Hepatocyte (in vitro differentiated cells): ENCODE results near the gene MSI2. TPM values are rescaled to one million over a fixed set of nuclear protein-coding genes. Genes with fewer than 3 reads are reported as not detected.

Experiments
- DNase-seq: peaks from one replicate; pipeline ENCODE4 v3.0.0-alpha.2; 2016; ENCODE audit warnings: low spot score
- H2AFZ ChIP-seq: fragments of 200-600 bp; sonication (generic); 2 replicates; pipeline ENCODE4 v1.6.0; 2016; ENCODE audit warnings: antibody characterized with exemption, mild to moderate bottlenecking
- H3K27ac ChIP-seq: fragments of 200-600 bp; sonication (generic); 2 replicates; pipeline ENCODE4 v1.5.1; 2016; ENCODE audit warnings: mild to moderate bottlenecking
- H3K27me3 ChIP-seq: fragments of 200-600 bp; sonication (generic); 2 replicates; pipeline ENCODE4 v1.6.1; 2016
- H3K36me3 ChIP-seq: fragments of 200-600 bp; sonication (generic); replicated peaks from 2 replicates; pipeline ENCODE4 v1.5.1; 2016; ENCODE audit warnings: low read depth; ENCODE audit not compliant: insufficient read depth
- H3K4me1 ChIP-seq: fragments of 200-600 bp; sonication (generic); 2 replicates; pipeline ENCODE4 v1.5.1; 2016; ENCODE audit warnings: mild to moderate bottlenecking, moderate library complexity; ENCODE audit not compliant: insufficient read depth
- H3K4me2 ChIP-seq: fragments of 200-600 bp; sonication (generic); 2 replicates; pipeline ENCODE4 v1.6.0; 2016
- H3K4me3 ChIP-seq: fragments of 200-600 bp; sonication (generic); 2 replicates; pipeline ENCODE4 v1.5.1; 2016; ENCODE audit warnings: mild to moderate bottlenecking
- H3K79me2 ChIP-seq: fragments of 200-600 bp; sonication (generic); 2 replicates; pipeline ENCODE4 v1.6.0; 2017; ENCODE audit warnings: mild to moderate bottlenecking
- H3K9me2 ChIP-seq: fragments of 200-600 bp; sonication (generic); replicated peaks from 2 replicates; pipeline ENCODE4 v1.6.0; 2017; ENCODE audit warnings: mild to moderate bottlenecking; ENCODE audit not compliant: insufficient read depth
- H3K9me3 ChIP-seq: fragments of 200-600 bp; sonication (generic); 2 replicates; pipeline ENCODE4 v1.5.1; 2016; ENCODE audit warnings: low read depth, mild to moderate bottlenecking
- H4K20me1 ChIP-seq: fragments of 200-600 bp; sonication (generic); 2 replicates; pipeline ENCODE4 v1.6.0; 2016; ENCODE audit warnings: mild to moderate bottlenecking; ENCODE audit not compliant: insufficient read depth, poor library complexity, severe bottlenecking
- CTCF ChIP-seq: fragments of 200-600 bp; sonication (generic); IDR thresholded peaks from 2 replicates; pipeline ENCODE4 v1.5.1; 2016; ENCODE audit warnings: antibody characterized with exemption, mild to moderate bottlenecking; ENCODE audit not compliant: poor library complexity
- EZH2 ChIP-seq: fragments of 200-600 bp; sonication (generic); IDR thresholded peaks from 2 replicates; pipeline ENCODE4 v1.6.1; 2016; ENCODE audit warnings: antibody characterized with exemption, mild to moderate bottlenecking, borderline replicate concordance
- EZH2phosphoT487 ChIP-seq: fragments of 200-600 bp; sonication (generic); IDR thresholded peaks from one replicate; pipeline ENCODE4 v1.6.1; 2018; ENCODE audit warnings: antibody characterized with exemption, mild to moderate bottlenecking, low read depth, moderate library complexity; ENCODE audit not compliant: unreplicated experiment, severe bottlenecking
- WGBS: methylation state at CpG from one replicate; pipeline ENCODE4 v1.1.6; 2016; ENCODE audit warnings: low lambda C conversion rate; ENCODE audit errors: missing lambda C conversion rate; 5-methylcytosine and 5-hydroxymethylcytosine counted together
- polyA plus RNA-seq: library from polyadenylated mRNA; unstranded; fragments of >200 nt; fragmentation: Nextera tagmentation; extraction: Ambion mirVana; gene quantifications from 2 replicates; pipeline ENCODE4 v1.2.1, GENCODE V29; 2016
- total RNA-seq: library from RNA; depleted of rRNA; stranded (reverse); fragments of >200 nt; gene quantifications from 2 replicates; pipeline ENCODE4 v1.2.3, GENCODE V29; 2014

The MSI2 gene
- total and polyA plus RNA-seq, 2 experiments from 2014 or later, result 16.1 to 60.6 TPM

DNA sequence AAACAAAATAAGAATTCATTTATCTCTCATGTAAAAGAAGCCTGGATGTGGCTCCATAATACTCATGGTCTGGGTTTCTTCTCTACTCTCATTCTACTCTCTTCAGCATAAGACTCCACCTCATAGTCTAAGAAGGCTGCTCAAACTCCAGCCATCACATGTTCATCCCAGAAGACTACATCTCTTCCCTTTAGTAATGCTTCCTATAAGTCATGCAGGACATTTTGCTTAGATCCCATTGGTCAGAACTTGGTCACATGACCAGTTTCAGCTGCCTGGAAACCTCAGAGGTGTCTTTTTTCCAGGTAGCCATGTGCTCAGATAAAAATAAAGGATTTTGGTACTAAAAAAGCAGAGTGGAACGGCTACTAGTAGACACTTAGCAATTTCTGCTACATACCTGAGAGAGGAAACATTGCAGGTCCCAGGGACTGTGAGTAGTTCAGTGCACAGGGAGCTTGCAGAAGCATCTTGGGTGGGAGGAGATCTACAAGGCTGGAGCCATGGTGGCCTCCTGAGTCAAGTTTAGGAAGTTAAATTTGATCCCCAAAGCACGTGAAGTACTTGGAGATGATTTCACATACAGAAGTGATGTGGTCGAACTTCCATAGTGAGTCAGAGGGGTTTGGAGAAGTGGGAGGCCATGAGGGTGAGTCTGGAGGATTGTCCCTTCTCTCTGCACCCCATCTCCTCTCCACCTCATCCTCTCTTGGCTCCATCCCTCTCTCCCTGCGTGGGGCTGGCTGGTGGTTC, 378.6 kb downstream of the MSI2 start:
- H3K79me2 ChIP-seq, result no peaks in the 10 kb centered on the region
- no peaks in the 10 kb centered on the region for H3K9me3 ChIP-seq
- H3K27ac ChIP-seq, result no peak overlapping the region
- H3K4me3 ChIP-seq, result no peak overlapping the region
- H3K4me2 ChIP-seq, result no peak overlapping the region
- no peaks in the 10 kb centered on the region for H3K36me3 ChIP-seq
- H4K20me1 ChIP-seq, result no peaks in the 10 kb centered on the region
- no peaks in the 10 kb centered on the region for H3K9me2 ChIP-seq
- 89% methylated on average over 4 of the region's 4 CpGs for WGBS
- no peaks in the 10 kb centered on the region for H3K27me3 ChIP-seq
- no peak for TF ChIP-seq EZH2
- no peak for TF ChIP-seq EZH2phosphoT487
- TF ChIP-seq CTCF, result no peak
- H3K4me1 ChIP-seq, result no peaks in the 10 kb centered on the region
- H2AFZ ChIP-seq, result no peak overlapping the region
- DNase-seq, result no peak

DNA sequence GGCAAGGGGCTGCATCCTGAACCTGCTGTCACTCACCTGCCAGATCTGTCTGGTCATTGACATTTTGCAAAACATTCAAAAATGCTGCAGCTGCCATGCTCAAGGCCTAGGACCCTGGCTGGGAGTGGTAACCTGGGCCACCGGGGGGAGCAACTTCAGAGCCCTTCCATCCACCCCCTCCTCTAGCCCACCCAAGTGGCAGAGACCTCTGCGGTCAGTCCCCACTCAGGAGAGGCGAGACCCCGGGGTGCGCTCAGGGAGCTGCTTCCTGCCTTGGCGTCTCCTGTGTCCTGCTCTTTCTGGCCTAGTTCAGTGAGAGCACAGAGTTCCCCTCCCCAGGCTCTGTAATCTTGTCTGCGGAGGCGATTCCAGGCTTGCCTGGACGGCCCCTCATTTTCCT, 380.0 kb downstream of the MSI2 start:
- Histone ChIP-seq H3K27me3 (no peaks in the 10 kb centered on the region), H3K9me2 (no peaks in the 10 kb centered on the region), H3K36me3 (no peaks in the 10 kb centered on the region), H2AFZ (no peak overlapping the region), H3K27ac (no peak overlapping the region), H3K4me1 (no peaks in the 10 kb centered on the region), H3K4me2 (no peak overlapping the region), H3K4me3 (no peak overlapping the region), H4K20me1 (no peaks in the 10 kb centered on the region), H3K9me3 (no peaks in the 10 kb centered on the region), H3K79me2 (no peaks in the 10 kb centered on the region)
- DNase-seq, result no peak
- TF ChIP-seq CTCF, result no peak
- 75% methylated on average over 9 of the region's 9 CpGs for WGBS

- Histone ChIP-seq H4K20me1 (no peaks in the 10 kb centered on the region), H3K4me1 (no peaks in the 10 kb centered on the region), H3K9me3 (no peaks in the 10 kb centered on the region), H3K27ac (no peak overlapping the region), H3K4me3 (no peak overlapping the region), H3K27me3 (no peaks in the 10 kb centered on the region), H3K79me2 (no peaks in the 10 kb centered on the region), H2AFZ (no peak overlapping the region), H3K4me2 (no peak overlapping the region), H3K9me2 (no peaks in the 10 kb centered on the region), H3K36me3 (no peaks in the 10 kb centered on the region)
- 92% methylated on average over 20 of the region's 20 CpGs for WGBS
- TF ChIP-seq EZH2phosphoT487, result no peak
- no peak for TF ChIP-seq EZH2
- no peak for TF ChIP-seq CTCF
- DNase-seq, result no peak
Measured at GRCh38 chr17:57636985-57637665, 380.8 kb downstream of the MSI2 start.
